OCI-LY3 (cell line): ENCODE measurements around the gene UGT1A4.

Experiments used
- EZH2phosphoT487 ChIP-seq: fragments of 200-600 bp; shearing (Covaris generic); IDR thresholded peaks from 2 replicates; pipeline ENCODE4 v1.6.1; 2018; ENCODE audit warnings: antibody characterized with exemption, mixed run types, low read depth
- TF ChIP-seq, protein P1 (sequence below): fragments of 200-600, 300-600 bp; sonication (generic); IDR thresholded peaks from 2 replicates; pipeline ENCODE4 v1.5.1; 2014; ENCODE audit warnings: antibody characterized with exemption, low read length, low read depth

DNA sequence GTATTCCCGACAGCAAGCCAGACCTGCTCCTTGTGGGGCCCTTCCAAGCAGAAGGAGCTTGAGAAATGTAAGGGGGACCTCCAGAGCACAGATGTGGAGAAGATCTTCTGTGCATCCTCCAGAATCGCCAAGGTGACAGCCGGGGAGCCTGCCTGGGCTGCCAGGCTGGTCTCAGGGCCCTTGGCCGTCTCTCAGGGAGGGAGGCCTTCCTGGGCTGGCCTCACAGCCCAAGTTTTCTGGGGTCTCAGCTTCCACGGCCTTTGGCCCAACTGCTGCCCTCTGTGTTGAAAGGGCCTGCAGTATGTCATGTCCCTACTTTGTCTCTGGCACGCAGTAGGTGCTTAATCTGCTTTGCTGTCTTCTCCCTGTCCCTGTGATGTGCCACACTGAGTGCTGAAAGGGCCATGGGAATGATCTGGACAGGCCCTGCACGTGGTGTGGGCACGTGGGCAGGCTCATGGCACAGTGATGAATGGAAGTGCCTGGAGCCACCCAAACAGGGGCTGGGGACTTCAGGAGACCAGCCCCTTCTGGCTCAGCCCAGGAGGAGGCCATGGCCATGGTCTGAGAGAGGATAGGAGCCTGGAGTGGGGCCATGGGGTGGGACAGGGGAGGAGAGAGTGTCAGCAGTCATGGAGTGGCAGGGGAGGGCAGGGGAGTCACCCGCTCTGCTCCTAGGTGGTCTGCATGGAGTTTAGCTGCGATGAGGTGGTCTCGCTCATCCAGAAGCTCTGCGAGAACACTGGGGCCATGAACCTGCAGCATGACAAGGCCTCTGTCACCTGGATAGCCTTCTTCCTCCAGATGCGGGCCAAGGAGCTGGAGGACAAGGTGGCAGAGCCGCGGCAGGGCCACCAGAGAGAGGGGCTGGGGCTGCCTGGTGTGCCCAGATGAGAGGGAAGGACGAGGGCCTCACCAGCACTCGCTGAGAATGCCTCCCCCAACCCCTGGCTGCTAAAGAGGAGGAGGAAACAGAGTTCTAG lies 100.4 kb downstream of the UGT1A4 start:
- TF ChIP-seq, protein P1, sequence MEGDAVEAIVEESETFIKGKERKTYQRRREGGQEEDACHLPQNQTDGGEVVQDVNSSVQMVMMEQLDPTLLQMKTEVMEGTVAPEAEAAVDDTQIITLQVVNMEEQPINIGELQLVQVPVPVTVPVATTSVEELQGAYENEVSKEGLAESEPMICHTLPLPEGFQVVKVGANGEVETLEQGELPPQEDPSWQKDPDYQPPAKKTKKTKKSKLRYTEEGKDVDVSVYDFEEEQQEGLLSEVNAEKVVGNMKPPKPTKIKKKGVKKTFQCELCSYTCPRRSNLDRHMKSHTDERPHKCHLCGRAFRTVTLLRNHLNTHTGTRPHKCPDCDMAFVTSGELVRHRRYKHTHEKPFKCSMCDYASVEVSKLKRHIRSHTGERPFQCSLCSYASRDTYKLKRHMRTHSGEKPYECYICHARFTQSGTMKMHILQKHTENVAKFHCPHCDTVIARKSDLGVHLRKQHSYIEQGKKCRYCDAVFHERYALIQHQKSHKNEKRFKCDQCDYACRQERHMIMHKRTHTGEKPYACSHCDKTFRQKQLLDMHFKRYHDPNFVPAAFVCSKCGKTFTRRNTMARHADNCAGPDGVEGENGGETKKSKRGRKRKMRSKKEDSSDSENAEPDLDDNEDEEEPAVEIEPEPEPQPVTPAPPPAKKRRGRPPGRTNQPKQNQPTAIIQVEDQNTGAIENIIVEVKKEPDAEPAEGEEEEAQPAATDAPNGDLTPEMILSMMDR: no peak
- no peak for TF ChIP-seq EZH2phosphoT487
